ENCODE data around the gene UBQLN1. TPM values are rescaled to one million over a fixed set of nuclear protein-coding genes. Genes with fewer than 3 reads are reported as not detected.

The UBQLN1 gene
- 110 to 129 TPM (median 120 TPM) in 5 replicates for total RNA-seq (2022; extraction: Qiagen RNA extraction; ENCODE audit: low read depth)

GRCh38 chr9:83707768-83708514 is at the start of gene UBQLN1:
Gene UBQLN1, minus strand, starts transcription at chr9:83707958. Its CDS starts 279 bp downstream, at chr9:83707679.

GRCh38 chr9:83622939-83623678 is 84.6 kb downstream of the UBQLN1 start, which contains the start of gene IDNK:
Gene IDNK, plus strand, starts transcription at chr9:83623143. Its CDS starts 29 bp downstream, at chr9:83623172.

Other genes with a start within 250 kb of the UBQLN1 start
- gene FRMD3, start 169.6 kb downstream of the UBQLN1 start, total RNA-seq (2022; extraction: Qiagen RNA extraction; ENCODE audit: low read depth), result 1.5 to 2.7 TPM (median 2.1 TPM) in 5 replicates
- gene IDNK, start 84.8 kb downstream of the UBQLN1 start, total RNA-seq (2022; extraction: Qiagen RNA extraction; ENCODE audit: low read depth), result 4.7 to 7.3 TPM (median 5.8 TPM) in 5 replicates
- gene GKAP1, start 109.8 kb upstream of the UBQLN1 start, total RNA-seq (2022; extraction: Qiagen RNA extraction; ENCODE audit: low read depth), result 3.8 to 7.0 TPM (median 5.5 TPM) in 5 replicates
- 1.1 to 1.8 TPM (median 1.4 TPM) in 5 replicates for gene KIF27, start 213.5 kb upstream of the UBQLN1 start, total RNA-seq (2022; extraction: Qiagen RNA extraction; ENCODE audit: low read depth)

Data from A549 treated with DMSO at 1 μM for 4 hours (cell line).